ENCODE data around the gene PACSIN3.

Gene PACSIN3

GRCh38 chr11:47154616-47155570 is 31.3 kb downstream of the PACSIN3 start:
- peak in 2 of 56 donors; percentile 14 to 39 for DNase-seq

GRCh38 chr11:47152953-47153950 is 33.0 kb downstream of the PACSIN3 start:
- DNase-seq: peak in 53 of 56 donors; percentile 25 to 91 (median 75)

GRCh38 chr11:47152126-47152952 is 33.9 kb downstream of the PACSIN3 start:
- DNase-seq: no peak

GRCh38 chr11:47149782-47150181 is 36.5 kb downstream of the PACSIN3 start:
- no peak for DNase-seq

GRCh38 chr11:47148903-47149531 is 37.2 kb downstream of the PACSIN3 start:
- peak in 18 of 56 donors; percentile 14 to 56 (median 35) for DNase-seq

GRCh38 chr11:47148270-47148669 is 38.0 kb downstream of the PACSIN3 start:
- no peak for DNase-seq

GRCh38 chr11:47147681-47148080 is 38.6 kb downstream of the PACSIN3 start:
- DNase-seq: no peak

GRCh38 chr11:47147250-47147649 is 39.0 kb downstream of the PACSIN3 start:
- no peak for DNase-seq

- DNase-seq: no peak
These were observed 41.7 kb downstream of the PACSIN3 start for GRCh38 chr11:47144541-47144940.

GRCh38 chr11:47143322-47143721 is 42.9 kb downstream of the PACSIN3 start:
- DNase-seq: no peak

- no peak for DNase-seq
These were observed 46.4 kb downstream of the PACSIN3 start for GRCh38 chr11:47139878-47140277.

GRCh38 chr11:47137476-47137875 is 48.8 kb downstream of the PACSIN3 start:
- no peak for DNase-seq

GRCh38 chr11:47136921-47137320 is 49.3 kb downstream of the PACSIN3 start:
- no peak for DNase-seq

- DNase-seq: no peak
These were observed 49.9 kb downstream of the PACSIN3 start for GRCh38 chr11:47136327-47136726.

GRCh38 chr11:47132981-47133380 is 53.3 kb downstream of the PACSIN3 start:
- DNase-seq: no peak

GRCh38 chr11:47132490-47132889 is 53.7 kb downstream of the PACSIN3 start:
- no peak for DNase-seq

- DNase-seq: no peak
These were observed 55.1 kb downstream of the PACSIN3 start for GRCh38 chr11:47131136-47131535.

GRCh38 chr11:47130543-47130942 is 55.7 kb downstream of the PACSIN3 start:
- DNase-seq: no peak

Data from nucleus accumbens (tissue), 56 donors.